ENCODE results near the gene TIAM1. TPM values are rescaled to one million over a fixed set of nuclear protein-coding genes. Genes with fewer than 3 reads are reported as not detected.

TIAM1 gene
- total RNA-seq, 1 experiment from 2014 or later, result 28.7 TPM

DNA sequence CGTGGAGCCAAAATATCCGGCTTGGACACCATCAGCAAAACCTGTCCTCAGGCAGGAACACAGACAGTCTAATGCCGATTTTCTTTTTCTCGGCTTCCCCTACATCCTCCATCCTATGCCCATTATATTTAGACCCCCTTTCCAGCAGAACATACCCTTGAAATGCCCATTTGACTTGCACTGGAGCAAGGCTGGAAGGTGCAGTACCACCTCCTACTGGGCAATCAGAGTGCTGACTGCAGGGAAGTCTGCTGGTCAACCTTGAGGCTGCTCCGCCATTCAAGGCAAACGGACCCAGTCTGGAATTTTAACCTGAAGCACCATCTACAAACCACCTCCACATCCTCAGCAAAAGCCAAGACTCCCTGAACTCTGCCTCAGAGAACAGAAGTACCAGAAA lies 79.5 kb downstream of the TIAM1 start (continued):
- TF ChIP-seq ZNF532 (CRISPR knock-in tag; IDR thresholded peaks at IDR 0.05; ENCODE audit: borderline replicate concordance), result no peak
- TF ChIP-seq ELF4 (CRISPR knock-in tag; IDR thresholded peaks at IDR 0.05; ENCODE audit: low read depth), result no peak
- no peak for TF ChIP-seq CREM (CRISPR knock-in tag; IDR thresholded peaks at IDR 0.05)
- TF ChIP-seq TEAD4 (CRISPR knock-in tag; IDR thresholded peaks at IDR 0.05), result no peak
- TF ChIP-seq MYBL2 (CRISPR knock-in tag; IDR thresholded peaks at IDR 0.05), result no peak
- TF ChIP-seq, protein P1, sequence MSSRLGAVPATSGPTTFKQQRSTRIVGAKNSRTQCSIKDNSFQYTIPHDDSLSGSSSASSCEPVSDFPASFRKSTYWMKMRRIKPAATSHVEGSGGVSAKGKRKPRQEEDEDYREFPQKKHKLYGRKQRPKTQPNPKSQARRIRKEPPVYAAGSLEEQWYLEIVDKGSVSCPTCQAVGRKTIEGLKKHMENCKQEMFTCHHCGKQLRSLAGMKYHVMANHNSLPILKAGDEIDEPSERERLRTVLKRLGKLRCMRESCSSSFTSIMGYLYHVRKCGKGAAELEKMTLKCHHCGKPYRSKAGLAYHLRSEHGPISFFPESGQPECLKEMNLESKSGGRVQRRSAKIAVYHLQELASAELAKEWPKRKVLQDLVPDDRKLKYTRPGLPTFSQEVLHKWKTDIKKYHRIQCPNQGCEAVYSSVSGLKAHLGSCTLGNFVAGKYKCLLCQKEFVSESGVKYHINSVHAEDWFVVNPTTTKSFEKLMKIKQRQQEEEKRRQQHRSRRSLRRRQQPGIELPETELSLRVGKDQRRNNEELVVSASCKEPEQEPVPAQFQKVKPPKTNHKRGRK (CRISPR knock-in tag; IDR thresholded peaks at IDR 0.05; ENCODE audit: borderline replicate concordance), result no peak
- no peak for TF ChIP-seq ZBTB21 (CRISPR knock-in tag; IDR thresholded peaks at IDR 0.05; ENCODE audit: borderline replicate concordance)
- TF ChIP-seq FOXK1 (CRISPR knock-in tag; IDR thresholded peaks at IDR 0.05), result no peak

GRCh38 chr21:31262728-31263127 lies 81.3 kb downstream of the TIAM1 start:
- TF ChIP-seq TEAD4 (CRISPR knock-in tag; IDR thresholded peaks at IDR 0.05), result no peak
- TF ChIP-seq ZNF423 (CRISPR knock-in tag; IDR thresholded peaks at IDR 0.05), result no peak
- no peak for TF ChIP-seq ZNF138 (CRISPR knock-in tag; conservative IDR thresholded peaks at IDR 0.05)
- no peak for TF ChIP-seq ESRRA (CRISPR knock-in tag; IDR thresholded peaks at IDR 0.05; ENCODE audit: borderline replicate concordance)
- no peak for TF ChIP-seq NR3C1 (CRISPR knock-in tag; conservative IDR thresholded peaks at IDR 0.05; ENCODE audit: low read depth)
- no peak for TF ChIP-seq ZBTB21 (CRISPR knock-in tag; IDR thresholded peaks at IDR 0.05; ENCODE audit: borderline replicate concordance)
- TF ChIP-seq SOX15 (CRISPR knock-in tag; IDR thresholded peaks at IDR 0.05), result no peak
- CTCF ChIA-PET, result no interaction called here
- POLR2A ChIA-PET, result no interaction called here
- H3K27ac Mint-ChIP-seq, result no peak overlapping the region
- H3K36me3 Mint-ChIP-seq, result no peaks in the 10 kb centered on the region
- no peaks in the 10 kb centered on the region for H3K27me3 Mint-ChIP-seq (ENCODE audit: low read depth)
- DNase-seq (ENCODE audit: low spot score), result no peak
- no peak for ATAC-seq
- peaks cover 9% of the 10 kb centered on the region for H3K4me1 Mint-ChIP-seq
- no peaks in the 10 kb centered on the region for H3K9me3 Mint-ChIP-seq
- H3K4me3 Mint-ChIP-seq, result no peak overlapping the region

DNA sequence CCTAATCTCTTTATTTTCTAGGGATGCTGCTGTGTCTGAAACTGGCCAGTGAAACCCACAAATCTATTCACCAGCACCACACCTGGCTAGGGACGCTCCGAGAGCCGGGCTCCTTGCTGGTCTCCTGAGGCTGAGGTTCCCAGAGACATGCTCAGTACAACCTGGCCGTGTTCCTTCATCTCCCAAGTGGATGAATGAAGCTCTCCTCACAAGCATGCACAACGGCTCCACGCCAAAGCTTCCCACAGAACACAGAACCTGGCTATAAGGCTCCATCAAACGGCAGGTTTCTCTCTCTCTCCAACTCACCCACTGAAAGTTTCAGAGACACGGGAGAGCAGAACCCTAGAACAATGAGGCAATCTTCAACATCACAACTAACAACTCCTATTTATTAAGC lies 82.3 kb downstream of the TIAM1 start:
- no peaks in the 10 kb centered on the region for H3K9me3 Mint-ChIP-seq
- CTCF ChIA-PET, result interaction anchor here (0.7 kb wide), 2 partner anchors 11 to 69 kb away, joined by 3 to 4 read pairs; no protein-coding TSS in a partner anchor
- no peaks in the 10 kb centered on the region for H3K36me3 Mint-ChIP-seq
- POLR2A ChIA-PET, result no interaction called here
- H3K27me3 Mint-ChIP-seq (ENCODE audit: low read depth), result no peaks in the 10 kb centered on the region
- H3K4me1 Mint-ChIP-seq, result peaks cover 16% of the 10 kb centered on the region
- DNase-seq (ENCODE audit: low spot score) (no peak), ATAC-seq (no peak)
- H3K4me3 Mint-ChIP-seq, result no peak overlapping the region
- H3K27ac Mint-ChIP-seq, result peak overlapping the region; percentile 80; the same call in 1 of the 2 replicates
- TF ChIP-seq ZNF232 (CRISPR knock-in tag; IDR thresholded peaks at IDR 0.05) (no peak), ZNF423 (CRISPR knock-in tag; IDR thresholded peaks at IDR 0.05) (no peak), ZNF425 (CRISPR knock-in tag; conservative IDR thresholded peaks at IDR 0.05) (no peak), ESRRA (CRISPR knock-in tag; IDR thresholded peaks at IDR 0.05; ENCODE audit: borderline replicate concordance) (no peak), AR (CRISPR knock-in tag; IDR thresholded peaks at IDR 0.05) (no peak)
- TF ChIP-seq, protein P2, sequence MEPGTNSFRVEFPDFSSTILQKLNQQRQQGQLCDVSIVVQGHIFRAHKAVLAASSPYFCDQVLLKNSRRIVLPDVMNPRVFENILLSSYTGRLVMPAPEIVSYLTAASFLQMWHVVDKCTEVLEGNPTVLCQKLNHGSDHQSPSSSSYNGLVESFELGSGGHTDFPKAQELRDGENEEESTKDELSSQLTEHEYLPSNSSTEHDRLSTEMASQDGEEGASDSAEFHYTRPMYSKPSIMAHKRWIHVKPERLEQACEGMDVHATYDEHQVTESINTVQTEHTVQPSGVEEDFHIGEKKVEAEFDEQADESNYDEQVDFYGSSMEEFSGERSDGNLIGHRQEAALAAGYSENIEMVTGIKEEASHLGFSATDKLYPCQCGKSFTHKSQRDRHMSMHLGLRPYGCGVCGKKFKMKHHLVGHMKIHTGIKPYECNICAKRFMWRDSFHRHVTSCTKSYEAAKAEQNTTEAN (CRISPR knock-in tag; IDR thresholded peaks at IDR 0.05), result no peak
- TF ChIP-seq, protein P1 (CRISPR knock-in tag; IDR thresholded peaks at IDR 0.05; ENCODE audit: borderline replicate concordance), result no peak
- TF ChIP-seq, protein P3, sequence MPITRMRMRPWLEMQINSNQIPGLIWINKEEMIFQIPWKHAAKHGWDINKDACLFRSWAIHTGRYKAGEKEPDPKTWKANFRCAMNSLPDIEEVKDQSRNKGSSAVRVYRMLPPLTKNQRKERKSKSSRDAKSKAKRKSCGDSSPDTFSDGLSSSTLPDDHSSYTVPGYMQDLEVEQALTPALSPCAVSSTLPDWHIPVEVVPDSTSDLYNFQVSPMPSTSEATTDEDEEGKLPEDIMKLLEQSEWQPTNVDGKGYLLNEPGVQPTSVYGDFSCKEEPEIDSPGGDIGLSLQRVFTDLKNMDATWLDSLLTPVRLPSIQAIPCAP (CRISPR knock-in tag; IDR thresholded peaks at IDR 0.05), result no peak

Data from WTC11 (cell line).